ENCODE measurements around the gene DNMBP.

Gene DNMBP

DNA sequence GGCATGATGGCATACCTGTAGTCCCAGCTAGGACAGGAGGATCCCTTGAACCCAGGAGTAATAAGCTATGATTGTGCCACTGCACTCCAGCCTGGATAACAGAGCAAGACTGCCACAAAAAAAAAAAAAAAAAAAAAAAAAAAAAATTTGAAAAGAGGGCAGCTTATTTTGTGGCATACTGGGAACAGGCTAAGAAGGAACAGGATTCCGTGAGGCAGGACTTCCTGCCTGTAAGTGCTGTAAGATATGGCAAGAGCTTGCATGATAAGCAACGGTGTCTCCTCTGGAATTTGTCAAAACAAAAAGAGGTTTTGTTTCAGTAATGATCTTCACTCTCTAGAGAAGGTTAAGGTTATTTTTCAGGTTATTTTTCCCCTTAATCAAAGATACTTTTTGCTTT lies 126.2 kb downstream of the DNMBP start:
- H3K27ac ChIP-seq: no peak overlapping the region
- TF ChIP-seq, protein P1, sequence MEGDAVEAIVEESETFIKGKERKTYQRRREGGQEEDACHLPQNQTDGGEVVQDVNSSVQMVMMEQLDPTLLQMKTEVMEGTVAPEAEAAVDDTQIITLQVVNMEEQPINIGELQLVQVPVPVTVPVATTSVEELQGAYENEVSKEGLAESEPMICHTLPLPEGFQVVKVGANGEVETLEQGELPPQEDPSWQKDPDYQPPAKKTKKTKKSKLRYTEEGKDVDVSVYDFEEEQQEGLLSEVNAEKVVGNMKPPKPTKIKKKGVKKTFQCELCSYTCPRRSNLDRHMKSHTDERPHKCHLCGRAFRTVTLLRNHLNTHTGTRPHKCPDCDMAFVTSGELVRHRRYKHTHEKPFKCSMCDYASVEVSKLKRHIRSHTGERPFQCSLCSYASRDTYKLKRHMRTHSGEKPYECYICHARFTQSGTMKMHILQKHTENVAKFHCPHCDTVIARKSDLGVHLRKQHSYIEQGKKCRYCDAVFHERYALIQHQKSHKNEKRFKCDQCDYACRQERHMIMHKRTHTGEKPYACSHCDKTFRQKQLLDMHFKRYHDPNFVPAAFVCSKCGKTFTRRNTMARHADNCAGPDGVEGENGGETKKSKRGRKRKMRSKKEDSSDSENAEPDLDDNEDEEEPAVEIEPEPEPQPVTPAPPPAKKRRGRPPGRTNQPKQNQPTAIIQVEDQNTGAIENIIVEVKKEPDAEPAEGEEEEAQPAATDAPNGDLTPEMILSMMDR (conservative IDR thresholded peaks at IDR 0.05): no peak

- TF ChIP-seq, protein P1 (conservative IDR thresholded peaks at IDR 0.05): no peak
- H3K27ac ChIP-seq: no peak overlapping the region
Observed at GRCh38 chr10:99881371-99881770, 128.4 kb downstream of the DNMBP start.

GRCh38 chr10:99880080-99880835 lies 129.5 kb downstream of the DNMBP start:
- no peak overlapping the region for H3K27ac ChIP-seq
- TF ChIP-seq, protein P1 (conservative IDR thresholded peaks at IDR 0.05): no peak

GRCh38 chr10:99875473-99875872 lies 134.3 kb downstream of the DNMBP start:
- no peak overlapping the region for H3K27ac ChIP-seq
- TF ChIP-seq, protein P1 (conservative IDR thresholded peaks at IDR 0.05): no peak

GRCh38 chr10:99874341-99875085 lies 135.2 kb downstream of the DNMBP start:
- TF ChIP-seq, protein P1 (conservative IDR thresholded peaks at IDR 0.05): no peak
- peak overlapping the region; percentile 22; the same call in 1 of the 2 replicates for H3K27ac ChIP-seq

DNA sequence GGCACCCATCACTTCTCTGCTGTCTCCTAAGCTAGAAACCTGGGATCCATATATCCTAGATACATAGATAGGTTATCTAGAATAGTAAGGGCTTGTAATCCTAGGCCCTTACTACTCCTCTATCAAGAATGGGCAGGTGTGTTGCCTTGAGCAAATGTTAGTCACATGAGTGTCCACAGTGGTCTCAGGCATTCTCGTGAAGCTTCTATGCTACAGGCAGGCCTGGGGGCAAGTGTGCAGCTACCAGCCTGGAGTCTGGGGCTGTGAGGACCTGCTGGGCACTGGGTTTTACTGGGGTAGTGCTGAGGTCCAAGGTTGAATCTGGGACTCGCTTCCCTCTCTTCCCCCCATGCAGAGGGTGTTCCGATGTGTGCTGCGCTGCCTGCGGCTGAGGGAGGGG lies 135.9 kb downstream of the DNMBP start:
- TF ChIP-seq, protein P1 (conservative IDR thresholded peaks at IDR 0.05): no peak
- no peak overlapping the region; the same call in 1 of the 2 replicates for H3K27ac ChIP-seq

GRCh38 chr10:99872367-99873162 lies 137.2 kb downstream of the DNMBP start:
- TF ChIP-seq, protein P1 (conservative IDR thresholded peaks at IDR 0.05): no peak
- H3K27ac ChIP-seq: no peak overlapping the region
